ENCODE data around the gene PARD3. TPM values are rescaled to one million over a fixed set of nuclear protein-coding genes. Genes with fewer than 3 reads are reported as not detected.
A peak's percentile ranks its signal among the peaks of the same experiment; 100 is the strongest.

Gene PARD3
- polyA plus RNA-seq, 2 of the 4 experiments (the other 2 are of a cell fraction) = 110 to 200 TPM

DNA sequence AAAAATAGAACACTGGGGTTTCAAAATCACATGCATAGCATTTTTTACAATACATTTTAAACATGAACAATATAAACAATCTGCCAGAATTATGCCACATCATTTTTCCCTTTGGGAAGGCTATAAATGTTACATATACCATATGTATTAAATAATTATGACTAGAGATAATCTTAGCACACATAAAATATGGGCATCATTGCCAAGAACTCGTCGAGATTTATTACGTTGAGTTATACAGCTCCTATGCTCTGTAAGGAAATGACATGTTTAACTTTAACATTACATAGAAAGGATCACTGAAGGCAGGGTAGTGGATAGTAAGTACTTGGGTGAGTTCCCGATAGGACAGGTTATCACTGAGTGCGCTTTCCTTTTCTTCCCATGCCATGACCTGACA is 267.8 kb downstream of the PARD3 start:
- no peaks in the 10 kb centered on the region for H3K9me3 ChIP-seq
- ChIA-PET CTCF (interaction anchor here (0.7 to 1.4 kb wide), 3 partner anchors 24 to 752 kb away, joined by 3 to 4 read pairs (median 3); no protein-coding TSS in a partner anchor), POLR2A (no interaction called here)
- no peak overlapping the region for H3K4me2 ChIP-seq
- peaks cover 28% of the 10 kb centered on the region for H3K4me1 ChIP-seq
- WGBS (ENCODE audit: missing lambda C conversion rate) = 87% methylated on average over 5 of the region's 5 CpGs
- TF ChIP-seq, protein P1, sequence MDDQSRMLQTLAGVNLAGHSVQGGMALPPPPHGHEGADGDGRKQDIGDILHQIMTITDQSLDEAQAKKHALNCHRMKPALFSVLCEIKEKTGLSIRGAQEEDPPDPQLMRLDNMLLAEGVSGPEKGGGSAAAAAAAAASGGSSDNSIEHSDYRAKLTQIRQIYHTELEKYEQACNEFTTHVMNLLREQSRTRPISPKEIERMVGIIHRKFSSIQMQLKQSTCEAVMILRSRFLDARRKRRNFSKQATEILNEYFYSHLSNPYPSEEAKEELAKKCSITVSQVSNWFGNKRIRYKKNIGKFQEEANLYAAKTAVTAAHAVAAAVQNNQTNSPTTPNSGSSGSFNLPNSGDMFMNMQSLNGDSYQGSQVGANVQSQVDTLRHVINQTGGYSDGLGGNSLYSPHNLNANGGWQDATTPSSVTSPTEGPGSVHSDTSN (IDR thresholded peaks at IDR 0.05) = no peak
- TF ChIP-seq FOXS1 (CRISPR knock-in tag; IDR thresholded peaks at IDR 0.05) (no peak), CBX8 (IDR thresholded peaks at IDR 0.05) (no peak), EHF (CRISPR knock-in tag; IDR thresholded peaks at IDR 0.05) (no peak), TFCP2L1 (CRISPR knock-in tag; IDR thresholded peaks at IDR 0.05) (no peak), NPAS2 (CRISPR knock-in tag; IDR thresholded peaks at IDR 0.05; ENCODE audit: borderline replicate concordance) (no peak), HES2 (IDR thresholded peaks at IDR 0.05) (no peak), CBX2 (IDR thresholded peaks at IDR 0.05; ENCODE audit: borderline replicate concordance, low read depth) (no peak), POLR2AphosphoS2 (conservative IDR thresholded peaks at IDR 0.05; ENCODE audit: low read length) (no peak), NR3C1 (IDR thresholded peaks at IDR 0.05) (no peak)
- ATAC-seq (no peak), DNase-seq (ENCODE audit: low read depth in 1 of 2, low spot score in 1 of 2) (no peak), FAIRE-seq (no peak)
- H3K27ac ChIP-seq = no peak overlapping the region
- H3K4me3 ChIP-seq = no peak overlapping the region

DNA sequence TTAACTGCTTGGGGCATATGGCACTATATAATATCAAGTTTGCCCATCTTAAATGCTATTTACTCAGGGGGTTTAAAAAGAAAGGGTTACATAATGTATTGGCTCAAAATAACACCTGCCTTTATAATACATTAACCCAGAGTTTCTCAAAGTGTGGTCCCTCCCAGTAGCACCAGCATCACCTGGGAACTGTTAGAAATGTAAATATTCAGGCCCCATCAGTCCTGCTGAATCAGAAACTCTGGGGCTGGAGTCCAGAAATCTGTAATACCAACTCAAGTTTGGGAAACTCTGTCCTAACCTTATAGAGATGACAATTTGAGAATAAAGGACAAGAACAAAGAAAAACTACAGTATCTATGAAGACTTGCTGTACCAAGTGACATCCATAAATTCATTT is 270.7 kb downstream of the PARD3 start:
- POLR2A ChIA-PET = no interaction called here
- ATAC-seq (no peak), DNase-seq (ENCODE audit: low read depth in 1 of 2, low spot score in 1 of 2) (no peak), FAIRE-seq (no peak)
- Histone ChIP-seq H3K9me3 (no peaks in the 10 kb centered on the region), H3K4me3 (no peak overlapping the region), H3K4me1 (peaks cover 41% of the 10 kb centered on the region), H3K27ac (no peak overlapping the region), H3K4me2 (no peak overlapping the region)
- TF ChIP-seq JUNB (IDR thresholded peaks at IDR 0.05) = no peak
- no peak for TF ChIP-seq SREBF2 (IDR thresholded peaks at IDR 0.05)
- TF ChIP-seq EP300 (IDR thresholded peaks at IDR 0.05) = no peak
- CTCF ChIA-PET = interaction anchor here (0.7 to 1.8 kb wide), 2 partner anchors 94 to 114 kb away, joined by 3 to 8 read pairs; no protein-coding TSS in a partner anchor

DNA sequence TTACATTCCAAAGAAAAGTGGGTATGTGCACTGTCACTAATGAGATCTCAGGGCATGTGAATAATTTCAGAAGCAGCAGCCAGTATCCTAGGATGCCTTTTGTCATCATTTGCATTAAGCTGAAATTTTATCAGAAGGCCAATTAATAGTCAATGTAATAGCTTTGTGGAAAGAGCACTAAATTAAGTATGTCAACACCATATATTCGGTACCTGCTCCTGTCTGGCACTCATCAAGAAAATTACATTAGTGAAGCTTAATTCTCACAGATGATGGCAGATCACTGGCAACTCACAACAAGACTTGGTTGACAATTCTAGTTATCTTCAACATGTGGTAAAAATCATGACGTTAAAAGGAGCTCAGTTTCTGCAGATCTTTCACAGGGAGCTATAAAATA is 271.4 kb downstream of the PARD3 start:
- Histone ChIP-seq H3K27ac (no peak overlapping the region), H3K4me1 (peaks cover 39% of the 10 kb centered on the region), H3K4me2 (no peak overlapping the region), H3K9me3 (no peaks in the 10 kb centered on the region), H3K4me3 (no peak overlapping the region)
- CTCF ChIA-PET = interaction anchor here (0.7 to 1.8 kb wide), 4 partner anchors 64 to 113 kb away, joined by 3 to 8 read pairs (median 4); no protein-coding TSS in a partner anchor
- 67% methylated on average over 2 of the region's 2 CpGs for WGBS (ENCODE audit: missing lambda C conversion rate)
- no peak for DNase-seq (ENCODE audit: low read depth in 1 of 2, low spot score in 1 of 2)
- no peak for ATAC-seq
- no peak for FAIRE-seq
- POLR2A ChIA-PET = no interaction called here
- no peak for TF ChIP-seq MYC (IDR thresholded peaks at IDR 0.05; ENCODE audit: borderline replicate concordance, low read length)

GRCh38 chr10:34540492-34540891 is 274.6 kb downstream of the PARD3 start:
- TF ChIP-seq RFX5 (IDR thresholded peaks at IDR 0.05) = no peak
- no peak for TF ChIP-seq MAFK (IDR thresholded peaks at IDR 0.05; ENCODE audit: partially characterized antibody)
- no peak for TF ChIP-seq MYC (IDR thresholded peaks at IDR 0.05; ENCODE audit: borderline replicate concordance, low read length)
- no peak for TF ChIP-seq JUN (IDR thresholded peaks at IDR 0.05)
- no peak for TF ChIP-seq FOXS1 (CRISPR knock-in tag; IDR thresholded peaks at IDR 0.05)
- TF ChIP-seq ZSCAN20 (CRISPR knock-in tag; IDR thresholded peaks at IDR 0.05) = no peak
- TF ChIP-seq BCL3 (IDR thresholded peaks at IDR 0.05) = no peak
- TF ChIP-seq HOXA7 (CRISPR knock-in tag; IDR thresholded peaks at IDR 0.05) = no peak
- TF ChIP-seq SMC3 (IDR thresholded peaks at IDR 0.05) = no peak
- no peak for TF ChIP-seq PHF8 (IDR thresholded peaks at IDR 0.05; ENCODE audit: borderline replicate concordance, low read depth)
- no peak for TF ChIP-seq CBX2 (IDR thresholded peaks at IDR 0.05; ENCODE audit: borderline replicate concordance, low read depth)
- TF ChIP-seq, protein P1 (IDR thresholded peaks at IDR 0.05) = no peak
- no peak for TF ChIP-seq EP300 (IDR thresholded peaks at IDR 0.05)
- TF ChIP-seq FOSL2 (IDR thresholded peaks at IDR 0.05) = no peak
- no peak for TF ChIP-seq FOSL2 (CRISPR knock-in tag; IDR thresholded peaks at IDR 0.05)
- TF ChIP-seq, protein P2, sequence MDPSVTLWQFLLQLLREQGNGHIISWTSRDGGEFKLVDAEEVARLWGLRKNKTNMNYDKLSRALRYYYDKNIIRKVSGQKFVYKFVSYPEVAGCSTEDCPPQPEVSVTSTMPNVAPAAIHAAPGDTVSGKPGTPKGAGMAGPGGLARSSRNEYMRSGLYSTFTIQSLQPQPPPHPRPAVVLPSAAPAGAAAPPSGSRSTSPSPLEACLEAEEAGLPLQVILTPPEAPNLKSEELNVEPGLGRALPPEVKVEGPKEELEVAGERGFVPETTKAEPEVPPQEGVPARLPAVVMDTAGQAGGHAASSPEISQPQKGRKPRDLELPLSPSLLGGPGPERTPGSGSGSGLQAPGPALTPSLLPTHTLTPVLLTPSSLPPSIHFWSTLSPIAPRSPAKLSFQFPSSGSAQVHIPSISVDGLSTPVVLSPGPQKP (IDR thresholded peaks at IDR 0.05; ENCODE audit: low read depth, low read length) = no peak
- no peak for TF ChIP-seq ZFP36 (IDR thresholded peaks at IDR 0.05; ENCODE audit: borderline replicate concordance, partially characterized antibody)
- Histone ChIP-seq H3K4me1 (peaks cover 54% of the 10 kb centered on the region), H3K27ac (peak overlapping the region; percentile 81 to 86; a peak in 5 of 6 replicates), H3K4me3 (no peak overlapping the region), H3K4me2 (peak overlapping the region; percentile 82), H3K9me3 (no peaks in the 10 kb centered on the region)
- FAIRE-seq = no peak
- CTCF ChIA-PET = interaction anchor here (0.6 to 1.8 kb wide), 3 partner anchors 8 to 1334 kb away, joined by 3 to 5 read pairs (median 3); no protein-coding TSS in a partner anchor
- POLR2A ChIA-PET = no interaction called here
- 81% methylated on average over 7 of the region's 7 CpGs for WGBS (ENCODE audit: missing lambda C conversion rate)
- DNase-seq (ENCODE audit: low read depth in 1 of 2, low spot score in 1 of 2) = no peak
- peak in 1 of 2 experiments; percentile 8; a peak in 2 of 6 replicates for ATAC-seq

Data from A549 (cell line).